8988T (cell line): Measurements from ENCODE around the gene BHLHA9.

ENCODE experiments used
- DNase-seq: peaks from one replicate; pipeline ENCODE4 v3.0.0; 2011

BHLHA9 gene

DNA sequence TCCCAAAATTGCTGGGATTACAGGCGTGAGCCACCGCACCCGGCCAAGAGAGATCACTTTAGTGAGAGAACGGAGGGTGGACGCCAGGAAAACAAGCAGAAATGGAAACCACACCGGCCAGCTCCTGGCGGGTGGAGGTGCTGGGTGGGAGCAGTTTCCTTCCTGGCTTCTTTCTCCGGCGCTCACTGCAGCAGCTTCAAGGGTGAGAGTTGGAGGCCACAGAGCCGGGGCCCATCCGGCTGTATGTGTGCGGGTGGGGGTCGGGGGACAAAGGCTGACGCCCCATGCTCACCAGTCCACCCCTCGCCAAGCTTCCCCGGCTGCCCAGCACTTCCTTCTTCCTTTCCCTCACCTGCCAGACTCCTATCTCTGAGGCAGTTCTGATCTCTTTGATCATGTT lies 13.5 kb upstream of the BHLHA9 start:
- no peak for DNase-seq

DNA sequence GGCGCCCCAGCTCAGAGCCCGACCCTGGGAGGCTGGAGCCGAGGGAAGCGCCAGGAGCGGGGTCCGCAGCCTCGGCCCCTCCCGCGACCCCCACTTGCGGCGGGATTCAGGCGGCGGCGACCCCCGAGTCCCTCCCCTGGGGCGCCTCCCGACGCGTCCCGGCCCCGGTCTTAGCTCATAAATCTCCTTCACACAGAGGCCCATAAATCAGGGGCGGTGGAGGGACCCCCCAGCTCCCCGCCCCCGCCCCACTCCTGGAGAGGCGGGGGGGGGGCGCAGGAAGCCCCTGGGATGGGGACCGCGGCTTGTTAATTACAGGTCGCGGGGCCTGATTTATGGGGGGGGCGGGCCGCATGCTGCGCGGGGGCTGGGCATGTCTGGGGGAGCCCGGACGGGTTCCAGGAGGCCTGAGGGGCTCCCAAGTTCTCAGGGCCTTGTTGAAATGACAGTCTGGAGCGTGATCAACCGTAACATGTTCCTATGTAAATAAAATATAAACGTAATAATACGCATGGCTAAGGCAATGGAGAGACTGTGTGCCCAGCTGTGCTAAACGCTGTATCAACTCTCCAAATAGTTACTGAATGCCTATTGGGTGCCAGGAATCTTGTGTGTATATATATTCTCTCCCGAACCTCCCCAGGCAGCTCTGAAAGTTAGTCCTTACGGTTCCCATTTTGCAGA lies 10.0 kb upstream of the BHLHA9 start:
- no peak for DNase-seq

- no peak for DNase-seq
Observed at GRCh38 chr17:1260770-1261161, 9.5 kb upstream of the BHLHA9 start.

DNA sequence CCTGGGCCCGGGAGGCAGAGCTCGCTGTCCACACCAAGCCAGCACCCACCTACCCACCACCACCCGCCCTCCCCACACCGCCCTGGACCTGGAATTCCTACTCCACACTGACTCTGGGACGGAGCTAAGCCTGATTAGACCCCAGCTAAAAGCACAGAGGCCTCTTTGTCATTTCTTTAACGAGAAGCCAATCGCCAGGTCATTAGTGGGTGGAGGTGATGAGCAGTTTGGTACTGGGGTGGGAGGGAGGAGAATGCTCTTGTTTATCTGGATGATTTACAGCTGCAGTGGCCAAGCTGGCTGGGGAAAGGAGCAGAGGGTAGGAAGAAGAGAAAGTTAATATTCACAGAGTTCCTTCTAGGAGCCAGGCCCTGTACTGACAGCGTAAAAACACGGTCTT lies 6.0 kb upstream of the BHLHA9 start:
- no peak for DNase-seq

DNA sequence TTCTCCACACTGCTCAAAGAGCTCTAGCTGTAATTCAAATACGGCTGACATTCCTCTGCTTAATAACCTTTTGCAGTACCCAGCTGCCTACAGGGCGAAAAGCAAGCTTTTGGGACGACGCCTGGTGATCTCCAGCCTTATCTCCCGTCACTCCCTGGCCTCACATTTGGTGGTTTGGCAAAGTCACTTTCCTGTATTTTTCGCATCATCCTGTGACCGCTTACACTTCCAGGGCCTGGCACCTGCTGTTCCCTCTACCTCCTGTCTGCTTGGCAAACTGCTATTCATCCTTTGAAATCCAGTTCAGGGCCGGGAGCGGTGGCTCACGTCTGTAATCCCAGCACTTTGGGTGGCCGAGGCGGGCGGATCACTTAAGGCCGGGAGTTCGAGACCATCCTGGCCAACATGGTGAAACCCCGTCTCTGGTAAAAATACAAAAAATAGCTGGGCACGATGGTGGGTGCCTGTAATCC lies 2.7 kb upstream of the BHLHA9 start:
- no peak for DNase-seq

DNA sequence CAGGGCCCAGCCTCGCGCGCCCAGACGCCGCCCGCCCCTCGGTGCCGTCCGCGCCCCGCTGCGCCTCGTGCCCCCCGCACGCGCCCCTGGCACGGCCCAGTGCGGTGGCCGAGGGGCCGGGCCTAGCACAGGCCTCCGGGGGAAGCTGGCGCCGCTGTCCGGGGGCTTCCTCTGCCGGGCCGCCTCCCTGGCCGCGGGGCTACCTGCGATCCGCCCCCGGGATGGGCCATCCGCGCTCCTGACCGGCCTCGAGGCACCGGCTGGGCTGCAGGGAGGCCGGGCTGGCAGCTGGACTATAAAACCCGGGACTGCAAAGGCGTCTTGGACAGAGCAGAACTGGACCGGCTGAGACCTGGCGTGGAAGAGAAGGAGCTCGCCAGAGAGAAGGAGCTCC lies 783 bp downstream of the BHLHA9 start:
- no peak for DNase-seq

DNA sequence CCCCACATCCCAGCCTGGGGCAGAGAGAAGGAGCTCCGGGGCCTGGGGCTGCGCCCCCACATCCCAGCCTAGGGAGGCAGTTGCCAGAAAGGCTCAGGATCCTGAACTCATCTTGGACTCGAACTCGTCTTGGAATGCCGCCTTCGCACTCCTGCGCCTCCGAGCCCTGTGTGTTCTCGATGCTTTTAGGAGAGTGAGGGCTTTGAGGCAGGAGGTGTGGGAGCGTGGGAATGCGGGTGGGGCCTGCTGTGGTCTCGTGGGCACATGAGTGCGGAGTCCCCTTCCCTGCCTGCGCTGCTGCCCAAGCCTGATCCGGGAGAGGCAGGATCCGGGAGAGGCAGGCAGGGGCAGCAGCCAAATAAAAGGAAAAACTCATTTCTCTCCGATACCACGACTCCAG lies 1.2 kb downstream of the BHLHA9 start:
- no peak for DNase-seq

DNA sequence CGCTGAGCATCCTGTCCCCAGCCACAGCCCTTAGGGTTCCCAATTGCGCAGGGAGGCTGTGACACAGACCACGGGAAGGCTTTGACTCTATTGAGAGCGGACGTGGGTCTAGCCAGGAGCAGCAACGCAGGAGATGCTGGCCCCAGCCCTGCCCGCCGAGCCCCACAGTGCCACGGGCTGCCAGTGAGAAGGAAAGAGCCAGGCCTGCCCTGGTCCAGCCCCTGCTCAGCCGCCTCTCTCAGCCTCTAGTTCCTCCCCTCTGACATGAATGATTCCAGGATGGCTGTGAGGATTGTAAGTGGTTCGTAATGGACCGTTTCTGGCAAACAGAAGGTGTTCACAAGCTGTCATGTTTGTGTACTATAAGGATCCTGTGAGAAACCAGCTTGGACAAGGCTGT lies 2.5 kb downstream of the BHLHA9 start:
- DNase-seq, result no peak

DNA sequence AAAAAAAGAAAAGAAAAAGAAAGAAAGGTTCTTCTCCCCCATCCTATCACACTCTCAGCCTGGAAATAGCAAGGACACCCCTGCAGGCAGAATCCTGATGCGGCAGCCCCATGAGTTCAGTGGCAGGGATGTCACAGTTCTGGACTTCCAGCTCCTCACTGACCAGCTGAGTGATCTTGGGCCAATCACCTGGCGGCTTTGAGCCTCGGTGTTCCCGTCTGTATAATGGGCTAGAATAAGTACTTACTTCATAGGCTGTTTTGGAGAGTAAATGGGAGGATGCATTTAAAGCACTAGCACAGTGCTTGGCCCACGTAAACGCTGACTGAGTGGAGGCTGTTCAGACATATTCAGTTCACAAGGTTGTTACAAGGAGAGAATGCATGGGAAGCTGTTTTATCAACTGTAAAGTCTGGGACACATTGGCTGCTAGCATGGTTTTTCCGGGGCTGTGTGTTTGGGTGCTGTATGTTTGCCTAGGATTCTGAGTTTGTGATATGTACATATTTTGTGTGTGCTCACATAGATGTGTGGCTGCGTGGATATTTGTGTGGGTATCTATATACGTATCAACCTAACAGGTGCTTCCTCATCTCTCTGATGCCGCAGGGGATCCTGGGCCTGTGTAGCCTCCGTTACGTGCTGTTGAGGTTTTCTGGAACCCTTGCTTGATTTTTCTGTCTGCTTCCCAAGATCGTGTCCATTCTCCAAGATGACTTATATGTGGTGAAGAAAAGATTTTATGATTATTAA lies 3.4 kb downstream of the BHLHA9 start:
- DNase-seq, result no peak

- DNase-seq, result no peak
Observed at GRCh38 chr17:1274245-1274608, 4.0 kb downstream of the BHLHA9 start.

DNA sequence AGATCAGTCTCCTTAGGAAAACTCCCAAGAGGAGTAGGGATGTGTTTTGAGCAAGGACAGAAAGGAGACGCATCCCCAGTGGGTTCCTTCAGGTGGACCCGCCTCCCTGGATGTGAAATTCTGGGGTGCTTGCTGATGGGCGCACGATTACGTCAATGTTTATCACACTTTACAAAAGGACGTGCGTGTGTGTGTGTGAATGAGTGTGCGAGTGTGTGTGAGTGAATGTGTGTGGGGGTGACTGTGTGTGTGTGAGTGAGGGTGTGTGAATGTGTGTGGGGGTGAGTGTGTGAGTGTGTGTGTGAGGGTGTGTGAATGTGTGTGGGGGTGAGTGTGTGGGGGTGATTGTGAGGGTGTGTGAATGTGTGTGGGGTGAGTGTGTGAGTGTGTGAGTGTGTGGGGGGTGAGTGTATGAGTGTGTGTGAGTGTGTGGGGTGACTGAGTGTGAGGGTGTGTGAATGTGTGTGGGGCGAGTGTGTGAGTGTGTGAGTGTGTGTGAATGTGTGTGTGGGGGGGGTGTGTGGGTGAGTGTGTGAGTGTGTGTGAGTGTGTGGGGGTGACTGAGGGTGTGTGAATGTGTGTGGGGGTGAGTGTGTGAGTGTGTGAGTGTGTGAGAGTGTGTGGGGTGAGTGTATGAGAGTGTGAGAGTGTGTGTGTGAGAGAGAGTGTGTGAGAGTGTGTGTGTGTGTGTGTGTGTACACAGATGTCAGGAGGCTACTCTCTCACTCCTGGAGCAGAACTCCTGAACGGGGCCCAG lies 5.1 kb downstream of the BHLHA9 start:
- DNase-seq, result no peak

DNA sequence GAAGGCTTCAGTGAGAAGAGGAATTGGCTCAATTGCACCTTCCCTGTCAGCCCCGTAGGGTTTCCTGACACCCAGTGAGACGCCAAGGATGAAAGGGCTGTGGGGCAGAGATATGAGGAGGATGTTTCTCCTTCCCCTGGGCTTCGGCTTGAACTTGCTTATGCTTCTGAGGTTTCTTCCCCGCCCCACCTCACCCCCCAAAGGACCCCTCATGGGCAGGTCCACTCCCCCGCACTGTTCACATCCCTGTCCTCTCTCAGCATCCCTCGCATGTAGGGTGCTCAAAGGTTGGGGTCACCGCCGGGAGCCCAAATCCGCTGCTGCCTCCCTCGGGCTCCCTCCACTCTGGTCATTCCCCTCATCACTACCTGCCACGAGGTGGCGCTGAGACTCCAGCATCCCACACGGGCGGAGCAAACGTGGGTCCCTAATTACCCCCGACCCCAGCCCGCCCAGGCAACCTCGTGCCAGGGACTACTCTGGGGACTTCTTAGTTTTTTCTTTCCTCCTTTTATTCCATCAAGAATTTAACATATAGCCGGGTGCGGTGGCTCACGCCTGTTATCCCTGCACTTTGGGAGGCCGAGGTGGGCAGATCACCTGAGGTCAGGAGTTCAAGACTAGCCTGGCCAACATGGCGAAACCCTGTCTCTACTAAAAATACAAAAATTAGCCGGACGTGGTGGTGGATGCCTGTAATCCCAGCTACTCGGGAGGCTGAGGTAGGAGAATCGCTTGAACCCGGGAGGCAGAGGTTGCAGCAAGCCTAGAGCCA lies 5.9 kb downstream of the BHLHA9 start:
- DNase-seq, result peak; percentile 53

DNA sequence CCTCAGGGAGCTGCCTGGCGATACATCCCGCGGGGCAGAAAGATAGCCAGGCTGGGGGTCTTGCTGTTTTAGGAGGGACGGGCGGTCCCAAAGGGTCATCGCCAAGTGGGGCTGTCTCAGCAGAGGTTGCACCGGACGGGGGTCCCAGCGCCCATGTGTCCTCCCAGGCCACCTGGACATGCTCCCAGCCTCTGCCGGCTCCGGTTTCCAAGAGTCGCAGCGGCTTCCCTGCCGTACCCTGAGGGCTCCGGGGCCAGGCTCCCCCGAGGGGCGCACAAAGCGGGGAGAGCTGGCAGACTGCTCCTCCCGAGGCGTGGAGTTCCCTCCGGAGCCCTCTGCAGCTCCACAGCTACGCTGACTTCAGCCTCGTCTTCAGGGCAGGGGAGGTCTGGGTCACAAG lies 10.4 kb downstream of the BHLHA9 start:
- no peak for DNase-seq

DNA sequence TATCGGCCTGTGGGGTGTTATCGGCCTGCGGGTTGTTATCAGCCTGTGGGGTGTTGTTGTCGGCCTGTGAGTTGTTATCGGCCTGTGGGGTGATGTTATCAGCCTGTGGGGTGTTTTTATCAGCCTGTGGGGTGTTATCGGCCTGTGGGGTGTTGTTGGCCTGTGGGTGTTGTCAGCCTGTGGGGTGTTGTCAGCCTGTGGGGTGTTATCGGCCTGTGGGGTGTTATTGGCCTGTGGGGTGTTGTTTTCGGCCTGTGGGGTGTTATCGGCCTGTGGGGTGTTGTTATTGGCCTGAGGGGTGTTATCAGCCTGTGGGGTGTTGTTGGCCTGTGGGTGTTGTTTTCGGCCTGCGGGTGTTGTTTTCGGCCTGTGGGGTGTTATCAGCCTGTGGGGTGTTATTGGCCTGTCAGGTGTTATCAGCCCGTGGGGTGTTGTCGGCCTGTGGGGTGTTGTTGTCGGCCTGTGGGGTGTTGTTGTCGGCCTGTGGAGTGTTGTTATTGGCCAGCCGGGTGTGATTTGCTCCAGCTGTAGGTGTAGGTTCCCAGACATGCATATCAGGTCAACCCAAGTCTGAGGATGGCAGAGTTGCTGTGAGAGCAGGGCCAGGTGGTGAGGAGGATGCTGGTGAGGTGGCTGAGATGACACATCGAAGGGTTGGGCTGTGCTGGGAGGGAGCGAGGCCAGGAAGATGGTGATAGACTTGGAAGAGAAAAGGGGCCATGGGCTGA lies 16.3 kb downstream of the BHLHA9 start:
- no peak for DNase-seq

DNA sequence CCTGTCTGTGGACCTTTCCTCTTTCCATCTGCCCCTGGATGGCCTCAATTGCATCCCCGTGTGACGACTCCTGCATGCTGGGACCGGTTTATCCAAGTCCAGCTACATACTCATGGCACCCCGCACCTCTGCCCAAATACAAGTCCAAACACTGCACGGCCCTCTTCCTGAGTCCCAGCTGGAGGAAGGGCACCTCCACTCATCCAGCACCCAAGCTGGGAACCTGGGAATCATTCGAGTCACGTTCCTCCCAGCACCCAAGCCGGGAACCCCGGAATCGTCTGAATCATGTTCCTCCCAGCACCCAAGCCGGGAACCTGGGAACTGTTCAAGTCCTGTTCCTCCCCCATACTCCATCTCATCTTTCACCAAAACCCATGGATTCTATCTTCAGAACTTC lies 19.5 kb downstream of the BHLHA9 start:
- no peak for DNase-seq

- no peak for DNase-seq
Observed at GRCh38 chr17:1290676-1291075, 20.4 kb downstream of the BHLHA9 start.

GRCh38 chr17:1294157-1294717 lies 24.0 kb downstream of the BHLHA9 start:
- DNase-seq, result no peak

- no peak for DNase-seq
Observed at GRCh38 chr17:1298606-1299005, 28.4 kb downstream of the BHLHA9 start.

GRCh38 chr17:1299552-1300370 lies 29.5 kb downstream of the BHLHA9 start:
- no peak for DNase-seq

DNA sequence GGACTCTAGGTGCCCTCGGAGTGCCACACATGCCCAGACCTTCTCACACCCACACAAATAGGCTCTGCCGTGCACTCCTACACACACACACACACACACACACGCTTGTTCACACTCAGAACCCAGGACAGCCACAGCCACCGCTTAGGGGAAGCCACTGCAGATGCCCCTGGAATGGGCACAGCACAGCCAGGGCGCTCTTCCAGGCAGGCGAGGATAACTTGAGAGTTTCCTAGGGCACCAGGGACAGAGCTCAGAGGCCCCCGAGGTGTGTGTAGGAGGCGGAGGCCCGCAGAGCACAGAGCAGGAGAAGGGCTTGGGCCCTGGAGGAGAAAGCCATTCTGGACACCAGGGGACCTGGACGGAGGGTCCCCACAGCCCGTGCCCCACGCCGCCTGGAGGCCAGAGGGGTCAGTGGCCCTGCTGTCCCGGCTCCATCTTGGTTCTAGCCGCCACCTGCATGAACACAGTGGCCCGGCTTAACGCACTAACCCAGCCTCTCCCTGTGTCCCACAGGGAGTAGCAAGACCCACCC lies 30.2 kb downstream of the BHLHA9 start:
- DNase-seq, result no peak

DNA sequence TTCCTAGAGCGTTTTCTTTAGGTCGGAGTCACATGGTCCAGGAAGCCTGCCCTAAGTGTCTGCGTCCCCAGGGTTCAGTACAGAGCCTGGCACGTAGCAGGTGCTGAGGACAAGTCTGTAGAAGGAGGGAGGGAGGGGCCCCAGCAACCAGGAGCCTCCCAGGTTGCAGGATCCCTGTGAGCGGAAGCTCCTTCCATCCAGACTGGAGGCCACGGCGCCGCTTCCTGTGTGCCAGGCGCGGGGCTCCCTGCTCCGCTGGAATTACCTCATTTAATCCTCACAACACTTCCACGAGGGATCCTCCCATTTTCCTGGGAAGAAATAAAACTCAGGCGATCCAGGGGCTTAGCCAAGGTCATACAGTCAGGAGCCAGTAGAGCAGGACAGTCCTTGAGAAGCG lies 31.3 kb downstream of the BHLHA9 start:
- no peak for DNase-seq
